ENCODE measurements around the gene GPR45. TPM values are rescaled to one million over a fixed set of nuclear protein-coding genes. Genes with fewer than 3 reads are reported as not detected.

Gene GPR45
- total RNA-seq, 1 experiment from 2014 or later, result 0.98 TPM

DNA sequence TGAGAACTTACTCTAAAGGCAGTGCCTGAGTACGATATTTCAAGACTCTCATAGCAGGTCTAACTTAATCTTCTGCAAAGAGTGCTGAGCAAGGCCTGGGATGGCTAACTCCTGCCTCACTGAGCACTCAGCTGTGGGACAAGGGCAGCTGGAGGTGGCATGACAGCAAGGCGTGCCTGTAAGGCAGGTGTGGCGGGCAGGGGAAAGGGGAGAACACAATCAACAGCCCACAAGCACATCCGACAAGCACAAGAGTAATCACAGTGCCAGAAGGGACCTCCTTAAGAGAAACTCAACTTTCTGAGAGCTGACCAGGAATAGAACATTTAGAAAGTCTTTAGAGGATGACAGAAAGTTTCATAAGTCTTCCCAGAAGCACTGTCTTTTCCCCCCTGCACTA is 42.0 kb downstream of the GPR45 start:
- in situ Hi-C loops (cut with HindIII; ENCODE audit: low pct_unique_long_range_greater_than_20kb, low sequenced_read_pairs), result no loop called here
- no peak for DNase-seq (ENCODE audit: low read depth, low spot score)

- in situ Hi-C loops (cut with HindIII; ENCODE audit: low pct_unique_long_range_greater_than_20kb, low sequenced_read_pairs), result no loop called here
These were observed 46.1 kb downstream of the GPR45 start for GRCh38 chr2:105287692-105288091.

DNA sequence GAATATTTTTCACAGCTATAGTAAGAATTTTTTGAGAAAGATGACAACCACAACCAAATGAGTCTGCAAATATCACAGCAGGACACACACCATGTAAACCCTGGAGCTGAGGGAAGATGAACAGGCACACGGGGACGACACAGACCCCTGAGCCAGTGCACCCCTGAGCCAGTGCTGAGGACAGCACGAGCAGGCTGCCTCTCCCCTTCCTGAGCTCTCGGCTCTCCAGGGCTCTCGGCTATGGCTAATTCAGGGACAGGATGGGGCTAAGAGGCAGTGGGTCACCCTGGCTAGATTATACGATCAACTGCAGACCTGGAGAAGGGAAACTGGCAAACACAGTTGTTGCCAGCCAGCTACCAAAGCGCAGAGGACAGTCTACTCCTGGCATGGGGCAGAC is 46.6 kb downstream of the GPR45 start:
- in situ Hi-C loops (cut with HindIII; ENCODE audit: low pct_unique_long_range_greater_than_20kb, low sequenced_read_pairs), result no loop called here

More at GRCh38 chr2:105287692-105288091, 46.1 kb downstream of the GPR45 start:
- DNase-seq (ENCODE audit: low read depth, low spot score), result peak; percentile 68

DNA sequence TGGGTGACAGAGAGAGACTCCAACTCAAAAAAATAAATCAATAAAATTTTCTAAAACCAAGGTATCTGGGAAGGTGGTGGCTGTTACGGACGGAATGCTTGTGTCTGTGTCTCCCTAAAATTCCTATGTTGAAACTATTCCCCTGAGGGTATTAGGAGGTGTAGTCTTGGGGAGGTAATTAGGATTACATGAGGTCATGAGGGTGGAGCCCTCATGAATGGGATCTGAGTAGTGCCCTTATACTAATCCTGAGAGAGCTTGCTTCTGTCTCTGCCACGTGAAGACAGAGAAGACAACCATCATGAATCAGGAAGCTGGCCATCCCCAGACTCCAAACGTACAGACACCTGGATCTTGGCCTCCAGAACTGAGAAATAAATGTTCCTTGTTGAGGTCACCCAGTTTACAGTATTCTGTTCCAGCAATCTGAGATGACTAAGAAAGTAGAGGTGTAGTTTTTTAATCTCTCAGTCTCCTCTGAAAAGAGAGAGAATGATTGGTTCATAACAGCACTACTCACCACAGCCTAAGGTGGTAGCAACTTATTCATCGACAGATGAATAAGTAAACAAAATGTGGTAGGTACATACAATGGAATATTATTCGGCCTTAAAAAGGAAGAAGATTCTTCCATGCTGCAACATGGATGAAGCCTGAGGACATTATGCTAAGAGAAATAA is 49.6 kb downstream of the GPR45 start:
- no peak for DNase-seq (ENCODE audit: low read depth, low spot score)
- in situ Hi-C loops (cut with HindIII; ENCODE audit: low pct_unique_long_range_greater_than_20kb, low sequenced_read_pairs), result no loop called here

More for the DNA sequence above, 46.6 kb downstream of the GPR45 start:
- no peak for DNase-seq (ENCODE audit: low read depth, low spot score)

DNA sequence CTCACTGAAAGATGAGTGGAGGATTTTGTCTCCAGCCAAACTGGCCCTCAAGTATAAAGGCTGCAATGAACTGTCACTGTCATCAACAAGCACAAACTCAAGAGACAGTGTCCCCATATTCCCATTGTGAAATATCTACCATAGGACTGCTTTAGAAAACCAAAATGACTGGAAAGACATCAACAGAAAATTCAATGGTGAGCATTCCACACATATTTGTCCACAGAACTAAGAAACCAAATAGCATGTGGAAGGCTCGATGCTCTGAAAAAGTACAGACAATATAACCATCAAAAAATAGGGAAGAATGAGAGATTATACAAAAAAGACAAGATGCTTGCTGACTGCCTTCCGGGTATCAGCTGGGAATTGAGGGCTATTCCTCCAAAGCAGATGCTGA is 50.4 kb downstream of the GPR45 start:
- in situ Hi-C loops (cut with HindIII; ENCODE audit: low pct_unique_long_range_greater_than_20kb, low sequenced_read_pairs), result no loop called here
- DNase-seq (ENCODE audit: low read depth, low spot score), result no peak

Other genes with a start within 250 kb of the GPR45 start
- 29.1 and 38.0 TPM in 2 replicates for gene MRPS9, start 203.7 kb upstream of the GPR45 start, total RNA-seq (2014; rRNA removed; shearing (Covaris generic))
- 25.1 and 25.5 TPM in 2 replicates for gene TGFBRAP1, start 88.0 kb downstream of the GPR45 start, total RNA-seq (2014; rRNA removed; shearing (Covaris generic))
- gene C2orf49, start 95.8 kb downstream of the GPR45 start, total RNA-seq (2014; rRNA removed; shearing (Covaris generic)), result 19.1 and 20.4 TPM in 2 replicates
- gene FHL2, start 157.3 kb downstream of the GPR45 start, total RNA-seq (2014; rRNA removed; shearing (Covaris generic)), result 36.5 and 40.7 TPM in 2 replicates

Measured in SK-MEL-5 (cell line).